Glutamatergic neuron (in vitro differentiated cells): ENCODE measurements around the gene SLC35B4. TPM values are rescaled to one million over a fixed set of nuclear protein-coding genes. Genes with fewer than 3 reads are reported as not detected.

Source experiments
- DNase-seq: peaks from one replicate; pipeline ENCODE4 v3.0.0; 2022
- H3K27ac Mint-ChIP-seq: one replicate; pipeline ENCODE4 v1.8.0; 2020; ENCODE audit warnings: mild to moderate bottlenecking, mixed read lengths, inconsistent platforms; ENCODE audit not compliant: unreplicated experiment
- H3K27me3 Mint-ChIP-seq: one replicate; pipeline ENCODE4 v1.8.0; 2020; ENCODE audit warnings: mild to moderate bottlenecking, moderate library complexity, mixed read lengths, inconsistent platforms; ENCODE audit not compliant: unreplicated experiment
- H3K36me3 Mint-ChIP-seq: one replicate; pipeline ENCODE4 v1.8.0; 2020; ENCODE audit warnings: mild to moderate bottlenecking, mixed read lengths, inconsistent platforms; ENCODE audit not compliant: unreplicated experiment
- H3K4me1 Mint-ChIP-seq: one replicate; pipeline ENCODE4 v1.8.0; 2020; ENCODE audit warnings: mild to moderate bottlenecking, low read depth, mixed read lengths, inconsistent platforms; ENCODE audit not compliant: unreplicated experiment
- H3K4me3 Mint-ChIP-seq: one replicate; pipeline ENCODE4 v1.8.0; 2020; ENCODE audit warnings: mild to moderate bottlenecking, mixed read lengths, inconsistent platforms; ENCODE audit not compliant: unreplicated experiment
- H3K9me3 Mint-ChIP-seq: one replicate; pipeline ENCODE4 v1.8.0; 2020; ENCODE audit warnings: mild to moderate bottlenecking, moderate library complexity, mixed read lengths, inconsistent platforms; ENCODE audit not compliant: unreplicated experiment
- CTCF ChIP-seq: fragments of 200-600 bp; sonication (generic); IDR thresholded peaks from one replicate; pipeline ENCODE4 v1.5.0; 2021; ENCODE audit not compliant: partially characterized antibody, unreplicated experiment
- total RNA-seq: library from RNA; stranded (reverse); fragmentation: NEBNext Ultra II Directional; extraction: Animal tissue kit (Norgen Biotek cat#: 25700); gene quantifications from one replicate; pipeline ENCODE4 v1.2.1, GENCODE V29; 2021; ENCODE audit not compliant: unreplicated experiment

SLC35B4 gene
- total RNA-seq, 1 donor from 2014 or later = 40.9 TPM

- Mint-ChIP-seq H3K4me1 (peaks cover 8% of the 10 kb centered on the region), H3K36me3 (no peaks in the 10 kb centered on the region), H3K27ac (no peak overlapping the region), H3K4me3 (no peak overlapping the region), H3K9me3 (peaks cover 2% of the 10 kb centered on the region), H3K27me3 (peaks cover 1% of the 10 kb centered on the region)
- TF ChIP-seq CTCF = no peak
- no peak for DNase-seq
These were observed 39.2 kb upstream of the SLC35B4 start for GRCh38 chr7:134355927-134356326.

DNA sequence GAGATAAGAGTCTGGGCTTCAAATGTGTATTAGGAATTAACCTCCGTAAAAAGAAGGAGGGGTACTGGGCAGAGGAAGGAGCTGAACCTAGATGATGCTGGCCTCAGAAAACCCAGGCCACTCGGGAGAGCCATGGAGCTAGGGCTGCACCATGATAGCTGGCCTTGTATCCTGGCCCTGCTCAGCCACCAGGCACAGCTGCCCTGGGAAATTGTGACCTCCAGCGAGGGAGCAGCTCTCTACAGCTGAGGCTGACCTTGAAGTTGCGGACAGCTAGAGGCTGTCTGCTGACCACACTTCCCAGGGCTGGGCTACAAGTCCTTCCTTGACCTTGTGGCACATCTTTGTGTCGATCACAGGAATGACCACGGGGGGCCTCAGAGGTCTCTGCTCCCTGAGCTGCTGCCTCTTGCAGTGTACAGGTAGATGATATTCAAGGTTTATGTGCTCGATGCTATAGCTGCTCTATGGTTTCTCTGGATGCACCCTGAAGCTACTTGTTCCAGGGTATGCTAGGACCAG is 38.3 kb upstream of the SLC35B4 start:
- H3K9me3 Mint-ChIP-seq = peaks cover 2% of the 10 kb centered on the region
- DNase-seq = no peak
- TF ChIP-seq CTCF = no peak
- no peak overlapping the region for H3K27ac Mint-ChIP-seq
- peaks cover 14% of the 10 kb centered on the region for H3K4me1 Mint-ChIP-seq
- H3K36me3 Mint-ChIP-seq = no peaks in the 10 kb centered on the region
- no peak overlapping the region for H3K4me3 Mint-ChIP-seq
- peaks cover 1% of the 10 kb centered on the region for H3K27me3 Mint-ChIP-seq

- no peak for DNase-seq
- Mint-ChIP-seq H3K9me3 (peaks cover 3% of the 10 kb centered on the region), H3K27me3 (no peaks in the 10 kb centered on the region), H3K27ac (no peak overlapping the region), H3K4me3 (no peak overlapping the region), H3K36me3 (no peaks in the 10 kb centered on the region), H3K4me1 (peaks cover 14% of the 10 kb centered on the region)
- no peak for TF ChIP-seq CTCF
These were observed 36.7 kb upstream of the SLC35B4 start for GRCh38 chr7:134353411-134353810.

- Mint-ChIP-seq H3K4me1 (peaks cover 14% of the 10 kb centered on the region), H3K36me3 (no peaks in the 10 kb centered on the region), H3K27ac (no peak overlapping the region), H3K4me3 (no peak overlapping the region), H3K9me3 (peaks cover 1% of the 10 kb centered on the region), H3K27me3 (no peaks in the 10 kb centered on the region)
- DNase-seq = no peak
- TF ChIP-seq CTCF = no peak
These were observed 34.7 kb upstream of the SLC35B4 start for GRCh38 chr7:134351424-134351823.

DNA sequence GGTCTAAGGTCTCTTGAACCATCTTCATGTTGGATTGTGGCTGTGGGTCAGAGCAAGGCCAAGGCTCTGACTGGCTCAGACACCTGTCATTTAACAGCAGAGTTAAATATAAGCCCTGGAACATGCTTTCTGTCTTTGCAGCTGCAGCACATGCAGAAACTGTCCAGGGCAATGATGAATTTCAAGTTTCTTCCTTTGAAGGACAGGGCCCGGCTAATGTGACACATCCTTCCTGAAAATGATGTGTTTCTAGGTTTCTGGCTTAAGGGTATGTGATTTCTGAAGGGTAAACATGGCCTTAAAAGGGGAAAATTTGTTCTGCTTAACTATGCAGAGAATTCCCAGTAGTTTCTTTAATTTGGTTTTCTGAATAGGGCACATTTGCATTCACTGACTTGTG is 34.0 kb upstream of the SLC35B4 start:
- H3K4me3 Mint-ChIP-seq = no peak overlapping the region
- H3K27me3 Mint-ChIP-seq = no peaks in the 10 kb centered on the region
- no peak for TF ChIP-seq CTCF
- no peaks in the 10 kb centered on the region for H3K36me3 Mint-ChIP-seq
- peaks cover 14% of the 10 kb centered on the region for H3K4me1 Mint-ChIP-seq
- no peak overlapping the region for H3K27ac Mint-ChIP-seq
- no peak for DNase-seq
- H3K9me3 Mint-ChIP-seq = peaks cover 1% of the 10 kb centered on the region
